ENCODE data around the gene NIN. TPM values are rescaled to one million over a fixed set of nuclear protein-coding genes. Genes with fewer than 3 reads are reported as not detected.

Gene NIN
- total and polyA plus RNA-seq, 2 donors (not counting 1 experiment from before 2014, with no cell fraction given), result 22.8 to 37.5 TPM

GRCh38 chr14:50814161-50814560 lies 16.8 kb downstream of the NIN start:
- no peak for DNase-seq (ENCODE audit: low read depth in 2 of 2)
- Histone ChIP-seq H3K4me2 (ENCODE audit: extremely low read depth, insufficient read depth, low read length) (no peak overlapping the region), H4K20me1 (ENCODE audit: control insufficient read depth, extremely low read depth, insufficient read depth, low read length) (no peaks in the 10 kb centered on the region), H3K4me3 (replicated peaks in 1 of 4; ENCODE audit: control extremely low read depth in 1 of 4, insufficient read depth in 1 of 4, low read depth in 3 of 4, low read length in 4 of 4) (no peak overlapping the region), H3K27ac (ENCODE audit: insufficient read depth, low read length) (no peak overlapping the region), H3K36me3 (ENCODE audit: control insufficient read depth, insufficient read depth, low read length) (no peaks in the 10 kb centered on the region), H3K4me1 (ENCODE audit: control insufficient read depth, extremely low read depth, insufficient read depth, low read length) (peaks cover 3% of the 10 kb centered on the region), H2AFZ (ENCODE audit: low read length) (no peak overlapping the region), H3K9me3 (ENCODE audit: control insufficient read depth, insufficient read depth, low read depth, low read length) (no peaks in the 10 kb centered on the region), H3K79me2 (ENCODE audit: control insufficient read depth, insufficient read depth, low read length) (peaks cover 7% of the 10 kb centered on the region), H3K27me3 (ENCODE audit: control insufficient read depth, insufficient read depth, low read length) (no peaks in the 10 kb centered on the region), H3K9ac (ENCODE audit: insufficient read depth, low read length) (no peak overlapping the region)
- TF ChIP-seq EZH2 (IDR thresholded peaks at IDR 0.05; ENCODE audit: low read length, missing control alignments) (no peak), CTCF (conservative IDR thresholded peaks at IDR 0.05 in 1 of 2, IDR thresholded peaks at IDR 0.05 in 1 of 2; ENCODE audit: low read depth in 1 of 2, low read length in 2 of 2) (no peak)

- Histone ChIP-seq H4K20me1 (ENCODE audit: control insufficient read depth, extremely low read depth, insufficient read depth, low read length) (no peaks in the 10 kb centered on the region), H3K4me2 (ENCODE audit: extremely low read depth, insufficient read depth, low read length) (no peak overlapping the region), H3K36me3 (ENCODE audit: control insufficient read depth, insufficient read depth, low read length) (no peaks in the 10 kb centered on the region), H3K4me3 (replicated peaks in 1 of 4; ENCODE audit: control extremely low read depth in 1 of 4, insufficient read depth in 1 of 4, low read depth in 3 of 4, low read length in 4 of 4) (no peak overlapping the region), H3K9ac (ENCODE audit: insufficient read depth, low read length) (no peak overlapping the region), H3K79me2 (ENCODE audit: control insufficient read depth, insufficient read depth, low read length) (peaks cover 6% of the 10 kb centered on the region), H3K4me1 (ENCODE audit: control insufficient read depth, extremely low read depth, insufficient read depth, low read length) (peaks cover 3% of the 10 kb centered on the region), H2AFZ (ENCODE audit: low read length) (no peak overlapping the region), H3K9me3 (ENCODE audit: control insufficient read depth, insufficient read depth, low read depth, low read length) (no peaks in the 10 kb centered on the region), H3K27ac (ENCODE audit: insufficient read depth, low read length) (no peak overlapping the region), H3K27me3 (ENCODE audit: control insufficient read depth, insufficient read depth, low read length) (no peaks in the 10 kb centered on the region)
- TF ChIP-seq EZH2 (IDR thresholded peaks at IDR 0.05; ENCODE audit: low read length, missing control alignments), result no peak
- TF ChIP-seq CTCF (conservative IDR thresholded peaks at IDR 0.05 in 1 of 2, IDR thresholded peaks at IDR 0.05 in 1 of 2; ENCODE audit: low read depth in 1 of 2, low read length in 2 of 2), result no peak
- DNase-seq (ENCODE audit: low read depth in 2 of 2), result no peak
Observed at GRCh38 chr14:50813544-50813863, 17.5 kb downstream of the NIN start.

GRCh38 chr14:50812856-50813543 lies 18.0 kb downstream of the NIN start:
- no peak overlapping the region for H2AFZ ChIP-seq (ENCODE audit: low read length)
- H3K4me1 ChIP-seq (ENCODE audit: control insufficient read depth, extremely low read depth, insufficient read depth, low read length), result peaks cover 3% of the 10 kb centered on the region
- no peaks in the 10 kb centered on the region for H3K9me3 ChIP-seq (ENCODE audit: control insufficient read depth, insufficient read depth, low read depth, low read length)
- no peak overlapping the region for H3K4me2 ChIP-seq (ENCODE audit: extremely low read depth, insufficient read depth, low read length)
- no peak overlapping the region for H3K9ac ChIP-seq (ENCODE audit: insufficient read depth, low read length)
- H4K20me1 ChIP-seq (ENCODE audit: control insufficient read depth, extremely low read depth, insufficient read depth, low read length), result no peaks in the 10 kb centered on the region
- H3K27me3 ChIP-seq (ENCODE audit: control insufficient read depth, insufficient read depth, low read length), result no peaks in the 10 kb centered on the region
- DNase-seq (ENCODE audit: low read depth in 2 of 2), result no peak
- TF ChIP-seq CTCF (conservative IDR thresholded peaks at IDR 0.05 in 1 of 2, IDR thresholded peaks at IDR 0.05 in 1 of 2; ENCODE audit: low read depth in 1 of 2, low read length in 2 of 2) (no peak), EZH2 (IDR thresholded peaks at IDR 0.05; ENCODE audit: low read length, missing control alignments) (no peak)
- H3K4me3 ChIP-seq (replicated peaks in 1 of 4; ENCODE audit: control extremely low read depth in 1 of 4, insufficient read depth in 1 of 4, low read depth in 3 of 4, low read length in 4 of 4), result no peak overlapping the region
- H3K36me3 ChIP-seq (ENCODE audit: control insufficient read depth, insufficient read depth, low read length), result no peaks in the 10 kb centered on the region
- H3K27ac ChIP-seq (ENCODE audit: insufficient read depth, low read length), result no peak overlapping the region
- peaks cover 4% of the 10 kb centered on the region for H3K79me2 ChIP-seq (ENCODE audit: control insufficient read depth, insufficient read depth, low read length)
